Mesenchymal stem cell (in vitro differentiated cells and primary cell): ENCODE measurements around the gene HSPA1A. TPM values are rescaled to one million over a fixed set of nuclear protein-coding genes. Genes with fewer than 3 reads are reported as not detected.

Experiments
- DNase-seq: peaks from one replicate; pipeline ENCODE4 v3.0.0-alpha.2; 2013
- H2AFZ ChIP-seq: one replicate; pipeline ENCODE4 v1.6.1; 2013; ENCODE audit warnings: low read depth, mild to moderate bottlenecking, control low read depth, inconsistent platforms, low read length, moderate library complexity
- H2AK5ac ChIP-seq: 2 replicates; pipeline ENCODE4 v1.6.1; 2013; ENCODE audit warnings: low read length, moderate library complexity, mild to moderate bottlenecking, inconsistent platforms; ENCODE audit not compliant: severe bottlenecking
- H2BK120ac ChIP-seq: one replicate; pipeline ENCODE4 v1.6.1; 2013; ENCODE audit warnings: low read depth, mild to moderate bottlenecking, inconsistent platforms, low read length, moderate library complexity
- H2BK12ac ChIP-seq, 2 experiments: one replicate each; pipeline ENCODE4 v1.6.1; 2013; ENCODE audit warnings: inconsistent platforms in 2 of 2, low read length in 2 of 2, mild to moderate bottlenecking in 2 of 2, moderate library complexity in 2 of 2, control low read depth in 1 of 2
- H2BK15ac ChIP-seq: one replicate; pipeline ENCODE4 v1.6.1; 2013; ENCODE audit warnings: mild to moderate bottlenecking, low read depth, inconsistent platforms; ENCODE audit not compliant: poor library complexity, severe bottlenecking
- H2BK5ac ChIP-seq: 2 replicates; pipeline ENCODE4 v1.6.1; 2013; ENCODE audit warnings: low read depth, mild to moderate bottlenecking, low read length, control low read depth, inconsistent platforms; ENCODE audit not compliant: poor library complexity, severe bottlenecking
- H3K14ac ChIP-seq, 2 experiments: one replicate each; pipeline ENCODE4 v1.6.1; 2013; ENCODE audit warnings: inconsistent platforms in 2 of 2, low read length in 2 of 2, control low read depth in 1 of 2, mild to moderate bottlenecking in 1 of 2, moderate library complexity in 1 of 2
- H3K18ac ChIP-seq, 2 experiments: one replicate each; pipeline ENCODE4 v1.6.1; 2013; ENCODE audit warnings: inconsistent platforms in 2 of 2, low read length in 2 of 2, control low read depth in 1 of 2, low read depth in 1 of 2, mild to moderate bottlenecking in 1 of 2
- H3K23ac ChIP-seq, 2 experiments: one replicate each; pipeline ENCODE4 v1.6.1; 2013; ENCODE audit warnings: inconsistent platforms in 2 of 2, low read length in 2 of 2, mild to moderate bottlenecking in 2 of 2, moderate library complexity in 2 of 2, control low read depth in 1 of 2
- H3K27ac ChIP-seq: 2 replicates; pipeline ENCODE4 v1.5.1; 2013; ENCODE audit warnings: mild to moderate bottlenecking, moderate library complexity, low read length, control low read depth, inconsistent platforms; ENCODE audit not compliant: poor library complexity, severe bottlenecking
- H3K27me3 ChIP-seq, 2 experiments: 2 replicates each; pipeline versions ENCODE4 v1.6.1 to v1.7.0; 2013; ENCODE audit warnings: low read length in 2 of 2, mild to moderate bottlenecking in 2 of 2, moderate library complexity in 2 of 2, control low read depth in 1 of 2, inconsistent platforms in 1 of 2; ENCODE audit not compliant: control insufficient read depth in 1 of 2, insufficient read depth in 1 of 2
- H3K36me3 ChIP-seq, 2 experiments: 2 replicates each; pipeline versions ENCODE4 v1.6.1 to v1.7.0; 2013; ENCODE audit warnings: low read length in 2 of 2, control low read depth in 1 of 2, inconsistent platforms in 1 of 2, low read depth in 1 of 2, mild to moderate bottlenecking in 1 of 2; ENCODE audit not compliant: insufficient read depth in 2 of 2, control insufficient read depth in 1 of 2
- H3K4ac ChIP-seq, 2 experiments: one replicate each; pipeline ENCODE4 v1.6.1; 2013; ENCODE audit warnings: inconsistent platforms in 2 of 2, low read length in 2 of 2, mild to moderate bottlenecking in 2 of 2, moderate library complexity in 2 of 2, control low read depth in 1 of 2, low read depth in 1 of 2
- H3K4me1 ChIP-seq: 2 replicates; pipeline ENCODE4 v1.6.1; 2013; ENCODE audit warnings: low read depth, low read length, control low read depth; ENCODE audit not compliant: control insufficient read depth, insufficient read depth
- H3K4me2 ChIP-seq: 2 replicates; pipeline ENCODE4 v1.6.1; 2013; ENCODE audit warnings: low read length, mild to moderate bottlenecking, inconsistent platforms; ENCODE audit not compliant: poor library complexity, severe bottlenecking
- H3K4me3 ChIP-seq, 2 experiments: 2 replicates each; pipeline versions ENCODE4 v1.5.1 to v1.7.0; 2013; ENCODE audit warnings: low read length in 2 of 2, mild to moderate bottlenecking in 2 of 2, control low read depth in 1 of 2, low read depth in 1 of 2; ENCODE audit not compliant: insufficient read depth in 1 of 2
- H3K79me1 ChIP-seq: replicated peaks from 2 replicates; pipeline ENCODE4 v1.6.1; 2013; ENCODE audit warnings: mild to moderate bottlenecking, control low read depth, low read length, inconsistent platforms; ENCODE audit not compliant: poor library complexity, severe bottlenecking
- H3K9ac ChIP-seq: 2 replicates; pipeline ENCODE4 v1.7.0; 2013; ENCODE audit warnings: mild to moderate bottlenecking, low read length, moderate library complexity
- H3K9me3 ChIP-seq: 2 replicates; pipeline ENCODE4 v1.7.0; 2013; ENCODE audit warnings: mild to moderate bottlenecking, low read length; ENCODE audit not compliant: control insufficient read depth
- H4K8ac ChIP-seq: one replicate; pipeline ENCODE4 v1.6.1; 2013; ENCODE audit warnings: inconsistent platforms, mild to moderate bottlenecking, low read length, moderate library complexity
- H4K91ac ChIP-seq: one replicate; pipeline ENCODE4 v1.6.1; 2013; ENCODE audit warnings: mild to moderate bottlenecking, low read length, inconsistent platforms
- WGBS: methylation state at CpG from one replicate; pipeline ENCODE4 v1.1.7; 2013; ENCODE audit warnings: mixed read lengths; 5-methylcytosine and 5-hydroxymethylcytosine counted together
- small RNA-seq: library from polyadenylated mRNA; stranded (forward); fragments of <200 nt; extraction: miRNeasy Mini kit (QIAGEN cat#:217004); gene quantifications from one replicate; pipeline ENCODE3, GENCODE V24; 2013; ENCODE audit warnings: low read depth

HSPA1A gene

GRCh38 chr6:31865205-31866118 is 50.1 kb downstream of the HSPA1A start:
- no peak overlapping the region for H4K91ac ChIP-seq
- H4K8ac ChIP-seq: no peak overlapping the region
- 88% methylated on average over 21 of the region's 21 CpGs for WGBS
- H3K9me3 ChIP-seq: no peaks in the 10 kb centered on the region
- H2BK120ac ChIP-seq: no peak overlapping the region
- peaks cover 15% of the 10 kb centered on the region for H3K4me1 ChIP-seq
- H2BK5ac ChIP-seq: no peak overlapping the region
- H3K4me3 ChIP-seq: no peak overlapping the region
- no peak for DNase-seq
- no peak overlapping the region for H3K23ac ChIP-seq
- no peak overlapping the region for H2AFZ ChIP-seq
- H3K4ac ChIP-seq: no peak overlapping the region
- peaks cover 8 to 10% of the 10 kb centered on the region in 2 experiments for H3K36me3 ChIP-seq
- no peak overlapping the region for H2AK5ac ChIP-seq
- H2BK12ac ChIP-seq: no peak overlapping the region
- peaks cover 0 to 18% of the 10 kb centered on the region in 2 experiments for H3K27me3 ChIP-seq
- no peak overlapping the region for H2BK15ac ChIP-seq
- H3K79me1 ChIP-seq: peaks cover 18% of the 10 kb centered on the region
- H3K27ac ChIP-seq: no peak overlapping the region
- H3K9ac ChIP-seq: no peak overlapping the region
- H3K14ac ChIP-seq: no peak overlapping the region
- H3K4me2 ChIP-seq: no peak overlapping the region
- H3K18ac ChIP-seq: no peak overlapping the region

Small RNA genes within 50 kb of the gene (small RNA-seq; reads per million reads assigned to genes)
- gene RF00019 (not detected), gene SNORD48 (7,662 reads per million, percentile 99 among the genes with 10 or more reads in this experiment), gene SNORD52 (not detected)
